NCI-H1092 treated with DMSO at 0.1 percent for 48 hours (cell line): ENCODE measurements around the gene ZNF423.

Source experiments
- DNase-seq: peaks from one replicate; lab custom pipeline; 2025; lab: John Stamatoyannopoulos, UW

The ZNF423 gene

GRCh38 chr16:49491771-49492761, 363.8 kb downstream of the ZNF423 start:
- peak; percentile 38 for DNase-seq

- DNase-seq, result no peak
Observed at GRCh38 chr16:49491106-49491670, 364.7 kb downstream of the ZNF423 start.

GRCh38 chr16:49490321-49490705, 365.6 kb downstream of the ZNF423 start:
- DNase-seq, result no peak

- DNase-seq, result peak; percentile 13
Observed at GRCh38 chr16:49489686-49490320, 366.1 kb downstream of the ZNF423 start.

- DNase-seq, result no peak
Observed at GRCh38 chr16:49488740-49489525, 367.0 kb downstream of the ZNF423 start.

- DNase-seq, result no peak
Observed at GRCh38 chr16:49488336-49488735, 367.6 kb downstream of the ZNF423 start.

GRCh38 chr16:49487746-49488145, 368.2 kb downstream of the ZNF423 start:
- no peak for DNase-seq

GRCh38 chr16:49486400-49486799, 369.5 kb downstream of the ZNF423 start:
- DNase-seq, result no peak

GRCh38 chr16:49485663-49486062, 370.2 kb downstream of the ZNF423 start:
- no peak for DNase-seq

GRCh38 chr16:49484936-49485335, 371.0 kb downstream of the ZNF423 start:
- DNase-seq, result no peak

GRCh38 chr16:49484451-49484849, 371.5 kb downstream of the ZNF423 start:
- DNase-seq, result peak; percentile 5

GRCh38 chr16:49483651-49484450, 372.1 kb downstream of the ZNF423 start:
- DNase-seq, result no peak

GRCh38 chr16:49483251-49483650, 372.7 kb downstream of the ZNF423 start:
- DNase-seq, result no peak

GRCh38 chr16:49482690-49483089, 373.2 kb downstream of the ZNF423 start:
- no peak for DNase-seq

- no peak for DNase-seq
Observed at GRCh38 chr16:49478616-49479015, 377.3 kb downstream of the ZNF423 start.

GRCh38 chr16:49478107-49478506, 377.8 kb downstream of the ZNF423 start:
- no peak for DNase-seq

- no peak for DNase-seq
Observed at GRCh38 chr16:49477250-49477895, 378.5 kb downstream of the ZNF423 start.

- no peak for DNase-seq
Observed at GRCh38 chr16:49474741-49475140, 381.2 kb downstream of the ZNF423 start.

GRCh38 chr16:49473773-49474172, 382.1 kb downstream of the ZNF423 start:
- DNase-seq, result no peak

GRCh38 chr16:49473131-49473530, 382.8 kb downstream of the ZNF423 start:
- DNase-seq, result no peak

GRCh38 chr16:49472598-49472997, 383.3 kb downstream of the ZNF423 start:
- DNase-seq, result peak; percentile 79
